HG02884 (cell line): ENCODE measurements around the gene CKMT2.
A peak's percentile ranks its signal among the peaks of the same experiment; 100 is the strongest.
"Not testable (repeated sequence)": the region's sequence is repeated elsewhere in the genome, so short reads cannot be mapped to it uniquely, and the experiment has no call there.

Experiments
- ATAC-seq: cut with Tn5 transposase; IDR thresholded peaks from one replicate; pipeline ENCODE4 v1.9.1; 2021; ENCODE audit warnings: mild to moderate bottlenecking, moderate library complexity; ENCODE audit not compliant: unreplicated experiment

The CKMT2 gene

GRCh38 chr5:81249240-81249639, 16.1 kb downstream of the CKMT2 start:
- no peak for ATAC-seq

DNA sequence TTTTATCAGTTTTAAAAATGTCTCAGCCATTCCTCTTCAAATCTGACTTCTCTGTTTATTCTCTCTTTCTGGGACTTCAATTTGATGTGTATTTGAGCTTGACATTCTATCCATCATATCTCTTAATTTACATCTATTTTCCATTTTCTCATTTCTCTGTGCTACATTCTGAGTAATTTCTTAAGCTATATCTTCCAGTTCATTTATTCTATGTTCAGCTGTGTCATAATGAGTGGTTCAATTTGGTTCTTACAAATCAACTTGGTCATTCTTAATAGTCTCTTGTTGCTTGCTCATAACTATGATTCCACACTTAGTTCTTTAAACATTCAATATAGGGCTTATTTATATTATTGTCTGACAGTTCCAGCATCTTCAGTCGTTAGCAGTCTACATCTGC, 16.9 kb downstream of the CKMT2 start:
- ATAC-seq: no peak

DNA sequence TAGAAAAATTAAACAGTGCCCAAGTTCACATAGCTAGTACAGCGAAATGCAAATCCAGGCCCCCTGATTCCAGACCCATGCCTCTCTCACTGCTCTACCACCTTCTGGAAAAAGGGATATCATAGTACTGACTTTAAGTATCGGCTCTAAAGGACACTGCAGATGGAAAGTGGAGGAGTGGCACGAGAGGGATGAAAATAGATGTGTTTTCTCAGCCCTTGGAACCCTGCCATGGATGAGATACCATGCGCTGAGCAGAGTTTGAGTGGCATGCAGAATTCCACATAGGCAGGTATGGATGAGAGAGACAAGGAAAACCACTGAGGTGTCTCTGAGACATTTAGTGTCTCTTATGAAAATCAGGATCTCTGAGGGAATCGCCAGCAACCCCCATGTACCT, 18.8 kb downstream of the CKMT2 start:
- ATAC-seq: no peak

- ATAC-seq: no peak
Measured at GRCh38 chr5:81252904-81253303, 19.8 kb downstream of the CKMT2 start.

DNA sequence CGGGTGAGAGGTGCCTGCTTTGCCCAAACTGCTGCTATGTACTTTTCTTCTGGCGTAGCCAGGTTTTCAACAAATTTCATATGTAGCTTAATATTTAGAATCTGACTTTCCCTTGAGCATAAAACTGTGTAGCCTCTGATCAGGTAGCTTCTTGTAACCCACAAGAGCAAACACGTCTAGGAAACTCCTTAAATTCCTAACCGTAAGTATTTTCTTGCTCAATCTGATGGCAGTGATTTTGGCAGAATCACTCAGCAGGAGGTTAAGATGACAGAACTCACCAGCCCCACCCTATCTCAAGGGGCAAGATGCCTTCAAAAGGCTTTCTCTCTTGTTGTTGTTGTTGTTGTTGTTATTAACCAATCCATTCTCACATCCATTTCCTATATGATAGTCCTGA, 20.8 kb downstream of the CKMT2 start:
- ATAC-seq: no peak

- no peak for ATAC-seq
Measured at GRCh38 chr5:81254886-81255559, 21.9 kb downstream of the CKMT2 start.

- ATAC-seq: no peak
Measured at GRCh38 chr5:81256766-81257165, 23.6 kb downstream of the CKMT2 start.

GRCh38 chr5:81262796-81263195, 29.7 kb downstream of the CKMT2 start:
- ATAC-seq: not testable (repeated sequence)

DNA sequence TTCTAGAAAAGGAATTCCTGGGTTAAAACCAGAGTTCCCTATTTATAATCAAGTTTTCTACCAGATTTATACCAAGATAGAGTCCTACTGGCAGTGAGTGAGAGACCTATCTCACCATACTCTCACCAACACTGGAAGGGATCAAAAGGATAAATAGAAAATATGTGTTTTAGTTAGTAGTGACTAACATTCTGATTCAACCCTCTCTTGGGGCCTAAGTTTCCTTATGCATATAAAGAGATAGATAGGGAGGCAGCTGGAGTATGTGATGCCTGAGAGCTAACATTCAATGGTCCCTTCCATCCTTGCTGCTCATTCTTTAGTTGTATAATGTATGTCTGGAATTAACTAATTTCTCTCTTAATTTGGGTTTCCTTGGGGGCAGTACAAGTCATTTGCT, 32.0 kb downstream of the CKMT2 start:
- ATAC-seq: no peak

GRCh38 chr5:81268521-81269196, 35.5 kb downstream of the CKMT2 start:
- ATAC-seq: no peak

DNA sequence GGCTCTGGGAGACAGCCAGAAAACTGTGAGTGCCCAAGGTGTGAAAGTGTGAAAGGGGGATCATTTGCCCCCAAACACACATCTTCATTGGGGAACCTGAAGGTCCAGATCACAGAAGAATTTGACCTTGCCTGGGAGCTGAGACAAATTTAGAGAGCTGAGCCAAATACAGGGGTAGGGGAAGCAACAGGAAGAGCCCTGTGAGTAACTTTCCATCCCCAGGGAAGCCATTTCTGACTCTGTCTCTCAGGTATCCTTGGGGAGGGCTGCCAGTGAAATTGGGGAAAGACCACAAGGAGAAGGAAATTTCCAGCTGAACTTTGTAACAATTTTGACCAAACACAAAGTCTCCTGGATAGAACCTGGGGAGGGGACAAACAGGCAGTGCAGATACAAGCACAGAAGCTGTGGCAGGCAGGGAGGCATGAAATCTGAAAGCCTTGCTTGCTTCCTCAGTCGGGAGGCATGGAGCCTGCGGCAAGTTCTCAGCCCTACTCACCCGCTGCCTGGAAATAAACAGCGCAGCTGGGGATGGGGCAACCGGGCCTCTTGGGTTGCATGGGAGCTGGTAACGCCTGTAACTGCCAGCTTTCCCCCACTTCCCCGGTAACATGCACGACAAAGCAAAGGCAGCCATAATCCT, 36.8 kb downstream of the CKMT2 start:
- no peak for ATAC-seq

- not testable (repeated sequence) for ATAC-seq
Measured at GRCh38 chr5:81270394-81271027, 37.4 kb downstream of the CKMT2 start.

DNA sequence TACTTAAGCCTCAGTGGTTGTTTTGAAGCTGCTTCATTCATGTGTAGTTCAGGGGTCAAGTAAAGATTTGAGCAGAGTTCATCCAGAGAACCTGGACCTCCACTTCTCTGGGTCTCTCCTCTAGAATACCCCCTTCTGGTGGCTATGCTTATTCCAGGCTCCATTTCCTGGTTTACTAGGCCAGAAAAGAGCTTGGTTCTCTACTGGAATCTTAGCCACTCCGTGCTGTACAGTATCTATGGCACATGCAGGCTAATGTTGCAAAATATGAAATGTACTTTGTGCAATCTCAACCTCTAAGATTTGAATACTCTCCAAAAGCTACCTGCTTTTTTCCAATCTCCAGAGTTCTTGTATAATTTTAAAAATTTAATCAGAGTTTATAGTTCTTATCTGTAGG, 50.9 kb downstream of the CKMT2 start:
- ATAC-seq: no peak

GRCh38 chr5:81286059-81286617, 53.0 kb downstream of the CKMT2 start:
- ATAC-seq: no peak

DNA sequence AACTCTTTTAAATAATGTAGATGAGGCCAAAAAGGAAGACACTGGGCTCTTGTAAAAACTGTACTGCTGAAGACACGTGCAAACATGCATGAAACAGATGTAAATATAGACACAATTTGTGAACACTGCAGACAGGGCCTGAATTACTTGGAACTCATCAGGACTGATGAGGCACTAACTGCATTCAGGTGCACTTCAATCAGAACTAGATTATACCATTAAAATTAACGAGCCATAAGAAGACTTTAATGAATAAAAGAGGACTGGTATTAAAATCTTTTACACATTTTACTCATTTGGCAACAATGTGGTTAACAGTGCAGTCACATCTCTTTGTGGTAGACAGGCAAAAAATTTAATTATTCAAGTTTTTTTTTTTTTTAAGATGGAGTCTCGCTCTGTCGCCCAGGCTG, 54.9 kb downstream of the CKMT2 start:
- peak; percentile 36 for ATAC-seq

DNA sequence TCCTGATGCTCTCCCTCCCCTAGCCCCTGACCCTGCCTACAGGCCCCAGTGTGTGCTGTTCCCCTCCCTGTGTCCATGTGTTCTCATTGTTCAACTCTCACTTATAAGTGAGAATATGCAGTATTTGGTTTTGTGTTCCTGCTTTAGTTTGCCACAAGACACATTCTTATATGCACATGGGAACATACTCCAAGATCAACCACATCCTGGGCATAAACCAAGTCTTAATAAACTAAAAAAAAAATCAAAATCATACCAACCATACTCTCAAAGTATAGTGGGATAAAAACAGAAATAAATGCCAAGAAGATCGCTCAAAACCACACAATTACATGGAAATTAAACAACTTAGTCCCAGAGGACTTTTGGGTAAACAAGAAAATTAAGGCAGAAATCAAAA, 57.0 kb downstream of the CKMT2 start:
- no peak for ATAC-seq

- no peak for ATAC-seq
Measured at GRCh38 chr5:81292130-81292529, 59.0 kb downstream of the CKMT2 start.

DNA sequence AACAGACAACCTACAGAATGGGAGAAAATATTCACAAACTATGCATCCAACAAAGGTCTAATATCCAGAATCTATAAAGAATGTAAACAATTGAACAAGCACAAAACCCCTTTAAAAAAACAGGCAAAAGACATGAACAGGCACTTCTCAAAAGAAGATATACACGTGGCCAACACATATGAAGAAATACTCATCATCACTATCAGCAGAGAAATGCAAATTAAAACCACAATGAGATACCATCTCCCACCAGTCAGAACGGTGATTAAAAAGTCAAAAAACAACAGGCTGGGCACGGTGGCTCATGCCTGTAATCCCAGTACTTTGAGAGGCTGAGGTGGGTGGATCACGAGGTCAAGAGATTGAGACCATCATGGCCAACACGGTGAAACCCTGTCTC, 60.9 kb downstream of the CKMT2 start:
- ATAC-seq: not testable (repeated sequence)

- ATAC-seq: no peak
Measured at GRCh38 chr5:81297531-81297930, 64.4 kb downstream of the CKMT2 start.

DNA sequence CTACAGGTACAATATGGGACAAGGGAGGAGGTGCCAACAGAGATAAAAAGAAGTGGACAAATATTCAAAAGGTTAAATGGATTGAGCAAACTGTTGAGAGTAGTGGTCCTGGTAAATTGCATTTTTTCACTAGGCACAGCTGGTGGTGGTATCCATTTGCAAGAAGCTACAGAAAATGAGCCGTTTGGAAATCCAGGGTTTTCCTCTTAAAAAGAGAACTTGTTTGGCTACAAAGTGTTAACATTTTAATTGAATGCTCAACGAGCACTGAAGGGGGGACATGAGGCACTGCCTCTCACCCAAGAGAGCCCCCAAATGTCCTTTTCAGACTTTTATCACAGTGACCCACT, 67.8 kb downstream of the CKMT2 start:
- no peak for ATAC-seq

DNA sequence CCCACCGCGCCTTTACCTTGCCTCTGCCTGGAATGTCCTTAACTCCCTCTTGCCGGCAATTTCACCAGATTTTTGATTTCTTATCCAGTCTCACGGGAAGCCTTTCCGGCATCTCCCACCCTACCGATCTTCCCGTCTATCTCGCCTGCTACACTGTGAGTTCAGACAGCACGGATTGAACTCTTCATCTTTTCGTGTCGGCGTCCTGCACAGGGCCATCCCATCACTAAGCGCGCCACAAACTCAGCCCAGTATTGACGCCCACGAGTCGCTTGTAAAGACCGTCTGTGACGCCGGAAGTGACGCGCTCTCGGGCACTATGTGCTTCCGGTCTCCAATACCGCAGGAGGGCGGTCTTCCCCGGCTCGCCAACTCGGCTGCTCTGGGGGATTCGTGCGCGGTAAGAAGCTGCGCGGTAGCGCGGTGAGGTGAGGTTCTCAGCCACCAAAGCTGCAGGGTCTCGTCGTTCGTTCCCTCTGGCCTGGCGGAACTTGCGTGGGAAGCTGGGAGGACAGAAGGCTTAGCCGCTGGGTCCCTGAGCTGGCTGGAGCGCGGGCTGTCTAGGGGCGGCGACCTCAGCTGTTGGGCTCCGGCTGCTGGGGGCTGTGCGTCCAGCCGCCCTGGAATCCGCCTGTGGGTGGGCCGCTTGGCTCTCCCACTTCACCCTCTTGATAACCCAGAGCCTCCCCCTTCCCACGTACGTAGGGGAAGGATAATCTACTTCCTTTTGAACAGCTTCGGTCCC, 68.3 kb downstream of the CKMT2 start, which contains the start of gene ZCCHC9:
Gene ZCCHC9, plus strand, starts transcription at position 317 of the 745 bp plus-strand sequence. CDS start 3,171 bp downstream, outside the sequence.
- peak; percentile 92 for ATAC-seq
